Activated naive CD8-positive, alpha-beta T cell treated with anti-CD3 and anti-CD28 coated beads, Interleukin-2, amount 10 ng/mL, durations not matched to agents 7 days and 5 days (primary cell): ENCODE data around the gene KASH5. TPM values are rescaled to one million over a fixed set of nuclear protein-coding genes. Genes with fewer than 3 reads are reported as not detected.

Experiments
- ATAC-seq: fragments of 150-1000 bp; cut with Tn5 transposase; one replicate; pipeline ENCODE4 v1.10.0; 2021; ENCODE audit warnings: low read depth, moderate library complexity
- POLR2A ChIA-PET: fragments of 350-600 bp; sonication (Branson Sonifier 250); formaldehyde crosslinking; loops from one replicate; lab custom pipeline; 2021; ENCODE audit warnings: antibody characterized with exemption; lab: Charles Lee
- DNase-seq: peaks from one replicate; pipeline ENCODE4 v3.0.0; 2021
- H3K27ac Mint-ChIP-seq: one replicate; pipeline ENCODE4 v1.8.0; 2022; ENCODE audit warnings: mild to moderate bottlenecking, mixed read lengths
- H3K27me3 Mint-ChIP-seq: one replicate; pipeline ENCODE4 v1.8.0; 2022; ENCODE audit warnings: mild to moderate bottlenecking, moderate library complexity, mixed read lengths
- H3K36me3 Mint-ChIP-seq: one replicate; pipeline ENCODE4 v1.8.0; 2021; ENCODE audit warnings: mild to moderate bottlenecking, mixed read lengths
- H3K4me1 Mint-ChIP-seq: one replicate; pipeline ENCODE4 v1.8.0; 2021; ENCODE audit warnings: mixed read lengths
- H3K4me3 Mint-ChIP-seq: one replicate; pipeline ENCODE4 v1.8.0; 2022; ENCODE audit warnings: mild to moderate bottlenecking, moderate library complexity, mixed read lengths
- H3K9me3 Mint-ChIP-seq: one replicate; pipeline ENCODE4 v1.8.0; 2021; ENCODE audit warnings: mixed read lengths
- total RNA-seq, 2 experiments: library from RNA; stranded (reverse); gene quantifications; one replicate each; pipeline ENCODE4 v1.2.3, GENCODE V29; 2021

The KASH5 gene
- total RNA-seq, 2 experiments from 2014 or later = not detected

- H3K27me3 Mint-ChIP-seq = peaks cover 90% of the 10 kb centered on the region
Observed at GRCh38 chr19:49432141-49433073, 44.4 kb downstream of the KASH5 start.

GRCh38 chr19:49433240-49433901 is 45.3 kb downstream of the KASH5 start:
- Mint-ChIP-seq H3K4me3 (peak overlapping the region; percentile 57), H3K27me3 (peaks cover 92% of the 10 kb centered on the region), H3K4me1 (peaks cover 26% of the 10 kb centered on the region), H3K36me3 (no peaks in the 10 kb centered on the region), H3K27ac (peak overlapping the region; percentile 46), H3K9me3 (no peaks in the 10 kb centered on the region)
- DNase-seq (no peak), ATAC-seq (no peak)
- POLR2A ChIA-PET = interaction anchor here (0.9 to 1.0 kb wide), 3 partner anchors 9 to 17 kb away, joined by 3 to 4 read pairs (median 3); no protein-coding TSS in a partner anchor

More at GRCh38 chr19:49432141-49433073, 44.4 kb downstream of the KASH5 start:
- peak overlapping the region; percentile 54 for H3K4me3 Mint-ChIP-seq
- DNase-seq = no peak
- ATAC-seq = peak; percentile 67
- POLR2A ChIA-PET = interaction anchor here (1.0 kb wide), 1 partner anchor 31 kb away, joined by 3 read pairs; no protein-coding TSS in a partner anchor
- no peak overlapping the region for H3K27ac Mint-ChIP-seq
- no peaks in the 10 kb centered on the region for H3K36me3 Mint-ChIP-seq
- peaks cover 30% of the 10 kb centered on the region for H3K4me1 Mint-ChIP-seq
- no peaks in the 10 kb centered on the region for H3K9me3 Mint-ChIP-seq

DNA sequence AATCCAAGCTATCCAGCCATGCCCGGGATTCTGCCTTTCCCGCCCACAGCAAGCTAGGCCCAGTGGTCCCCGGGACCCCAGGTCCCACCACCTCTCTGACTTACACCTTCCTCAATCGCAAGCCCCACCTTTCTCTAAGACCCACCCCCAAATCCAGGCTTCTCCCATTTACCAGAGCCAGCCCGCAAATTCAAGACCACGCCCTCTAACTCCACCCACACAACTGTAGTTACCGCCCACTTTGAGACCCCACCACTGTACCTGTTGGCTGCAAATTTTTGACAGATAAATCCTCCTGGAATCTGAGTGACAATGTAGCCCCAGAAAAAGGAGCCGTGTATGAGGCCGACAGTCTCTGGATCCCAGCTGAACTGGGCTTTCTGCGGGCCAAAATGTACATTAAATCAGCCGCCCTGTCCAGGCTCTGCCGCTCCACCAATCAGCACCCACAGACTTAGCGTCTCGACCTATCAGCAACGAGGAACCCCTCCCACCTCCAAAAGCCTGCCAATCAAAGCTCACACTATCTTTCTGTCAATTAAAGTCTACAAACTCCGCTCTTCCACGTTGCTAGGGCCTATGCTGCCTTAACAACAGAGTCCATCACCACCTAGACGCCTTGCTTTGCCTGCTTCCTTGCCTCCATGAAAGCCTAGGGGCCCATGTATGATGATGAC is 47.0 kb downstream of the KASH5 start:
- DNase-seq = no peak
- Mint-ChIP-seq H3K36me3 (no peaks in the 10 kb centered on the region), H3K27me3 (peaks cover 94% of the 10 kb centered on the region), H3K4me1 (peaks cover 21% of the 10 kb centered on the region), H3K9me3 (no peaks in the 10 kb centered on the region), H3K4me3 (no peak overlapping the region), H3K27ac (no peak overlapping the region)
- ATAC-seq = no peak
- POLR2A ChIA-PET = no interaction called here

- no peaks in the 10 kb centered on the region for H3K9me3 Mint-ChIP-seq
- H3K4me3 Mint-ChIP-seq = no peak overlapping the region
- peaks cover 97% of the 10 kb centered on the region for H3K27me3 Mint-ChIP-seq
- H3K27ac Mint-ChIP-seq = no peak overlapping the region
- no peak for DNase-seq
- no peaks in the 10 kb centered on the region for H3K36me3 Mint-ChIP-seq
- ATAC-seq = no peak
- POLR2A ChIA-PET = interaction anchor here (0.8 to 0.9 kb wide), 2 partner anchors 18 to 44 kb away, joined by 3 to 4 read pairs; partner anchors contain the start of gene ALDH16A1
- peaks cover 21% of the 10 kb centered on the region for H3K4me1 Mint-ChIP-seq
Observed at GRCh38 chr19:49435670-49436069, 47.6 kb downstream of the KASH5 start.

DNA sequence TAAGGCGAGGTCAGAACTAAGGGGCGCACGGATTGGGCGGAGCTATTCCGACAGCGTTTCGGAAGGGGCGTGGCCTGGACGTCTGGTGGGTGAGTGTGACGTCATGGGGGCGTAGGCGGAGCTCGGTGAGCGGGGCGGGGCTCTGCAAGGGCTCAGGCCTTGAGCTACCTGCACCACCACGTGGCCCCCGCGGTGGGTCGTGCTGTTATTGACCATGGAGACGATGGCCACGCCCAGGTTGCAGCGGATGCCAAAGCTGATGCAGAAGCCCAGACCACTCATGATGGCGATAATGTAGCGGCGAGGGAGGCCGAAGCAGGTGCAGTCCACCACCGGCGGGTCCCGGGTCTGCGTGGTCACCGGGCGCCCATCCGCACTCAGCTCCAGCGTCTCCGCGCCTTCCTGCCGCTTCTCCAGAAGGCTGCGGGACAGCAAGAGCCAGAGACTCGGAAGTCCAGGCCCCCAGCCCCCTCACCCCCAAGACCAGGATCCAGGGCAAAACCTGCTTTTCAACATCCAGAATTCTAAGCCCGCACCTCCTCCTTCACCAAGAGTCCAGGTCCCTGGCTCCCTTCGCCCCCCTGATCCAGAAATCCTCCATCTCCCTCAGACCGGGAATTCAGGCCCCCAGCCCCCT is 48.5 kb downstream of the KASH5 start:
- H3K36me3 Mint-ChIP-seq = no peaks in the 10 kb centered on the region
- H3K4me1 Mint-ChIP-seq = peaks cover 23% of the 10 kb centered on the region
- H3K27ac Mint-ChIP-seq = no peak overlapping the region
- ATAC-seq (no peak), DNase-seq (peak; percentile 73)
- H3K9me3 Mint-ChIP-seq = no peaks in the 10 kb centered on the region
- POLR2A ChIA-PET = interaction anchor here (0.8 to 0.9 kb wide), 2 partner anchors 17 to 45 kb away, joined by 3 to 4 read pairs; partner anchors contain the start of gene ALDH16A1
- peaks cover 96% of the 10 kb centered on the region for H3K27me3 Mint-ChIP-seq
- H3K4me3 Mint-ChIP-seq = no peak overlapping the region

- H3K36me3 Mint-ChIP-seq = no peaks in the 10 kb centered on the region
- DNase-seq = no peak
- H3K9me3 Mint-ChIP-seq = no peaks in the 10 kb centered on the region
- no peak overlapping the region for H3K4me3 Mint-ChIP-seq
- H3K27ac Mint-ChIP-seq = no peak overlapping the region
- peaks cover 27% of the 10 kb centered on the region for H3K4me1 Mint-ChIP-seq
- no peak for ATAC-seq
- peaks cover 96% of the 10 kb centered on the region for H3K27me3 Mint-ChIP-seq
- POLR2A ChIA-PET = no interaction called here
Observed at GRCh38 chr19:49437231-49437630, 49.2 kb downstream of the KASH5 start.

DNA sequence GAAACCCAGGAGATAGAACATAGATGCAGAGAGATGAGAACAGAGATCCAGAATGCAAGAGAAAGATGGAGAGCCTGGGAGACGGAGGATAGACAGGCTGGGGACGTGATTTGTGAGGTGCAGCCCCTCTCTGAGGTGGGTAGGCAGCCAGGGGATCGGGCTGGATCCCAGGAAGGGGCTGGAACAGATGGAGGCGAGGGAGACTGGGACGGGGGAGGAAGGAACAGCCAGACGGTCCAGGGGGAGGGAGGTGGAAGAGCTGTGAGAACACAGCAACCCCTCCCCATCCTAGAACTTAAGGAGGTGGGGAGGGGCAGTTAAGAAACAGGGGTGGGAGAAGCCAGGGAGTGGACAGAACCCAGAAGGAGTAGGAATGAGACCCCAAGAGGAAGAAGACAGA is 50.2 kb downstream of the KASH5 start:
- Mint-ChIP-seq H3K4me3 (no peak overlapping the region), H3K27me3 (peaks cover 91% of the 10 kb centered on the region), H3K4me1 (peaks cover 29% of the 10 kb centered on the region), H3K27ac (no peak overlapping the region), H3K36me3 (no peaks in the 10 kb centered on the region), H3K9me3 (no peaks in the 10 kb centered on the region)
- POLR2A ChIA-PET = no interaction called here
- DNase-seq (no peak), ATAC-seq (no peak)

- ATAC-seq = no peak
- POLR2A ChIA-PET = interaction anchor here (1.3 to 1.6 kb wide), 3 partner anchors 13 to 50 kb away, joined by 3 read pairs; partner anchors contain the start of gene ALDH16A1
Observed at GRCh38 chr19:49439836-49440235, 51.8 kb downstream of the KASH5 start.

DNA sequence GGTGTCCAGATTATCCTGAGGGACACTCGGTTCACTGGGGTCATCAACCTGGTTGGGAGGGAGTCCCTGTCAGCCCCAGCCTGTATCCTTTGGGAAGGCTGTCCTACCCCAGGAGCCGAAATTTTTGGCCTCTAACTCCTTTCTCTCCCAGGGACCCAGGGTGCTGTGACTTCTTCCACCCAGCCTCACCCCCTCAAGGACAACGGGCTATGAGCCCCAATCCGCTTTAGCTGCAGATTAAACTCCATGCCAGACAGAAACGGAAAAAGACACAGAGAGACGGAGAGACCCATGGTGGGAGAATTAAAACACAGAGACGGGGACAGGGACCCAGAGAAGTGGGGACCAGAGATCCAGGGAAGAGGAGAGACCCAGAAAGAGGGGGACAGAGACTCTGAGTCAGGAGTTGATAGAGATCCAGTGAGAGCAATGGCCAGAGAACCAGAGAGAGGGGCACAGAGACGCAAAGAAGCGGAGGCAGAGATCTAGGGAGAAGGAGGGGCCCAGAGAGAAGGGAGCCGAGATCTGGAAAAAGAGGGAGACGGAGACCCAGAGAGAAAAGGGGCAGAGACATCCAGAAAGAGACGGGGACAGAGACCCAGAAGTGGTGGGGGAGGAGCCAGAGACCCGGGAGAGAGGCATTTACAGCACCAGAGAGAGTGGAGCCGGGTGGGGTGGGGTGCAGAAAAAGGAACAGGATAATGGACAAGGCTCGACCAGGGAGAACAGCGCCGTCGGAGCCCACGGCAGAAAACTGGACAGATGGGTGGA is 52.6 kb downstream of the KASH5 start:
- Mint-ChIP-seq H3K4me3 (peak overlapping the region; percentile 51), H3K9me3 (no peaks in the 10 kb centered on the region), H3K4me1 (peaks cover 35% of the 10 kb centered on the region), H3K27me3 (peaks cover 69% of the 10 kb centered on the region), H3K27ac (no peak overlapping the region), H3K36me3 (peaks cover 2% of the 10 kb centered on the region)
- DNase-seq (no peak), ATAC-seq (no peak)
- POLR2A ChIA-PET = interaction anchor here (1.1 to 1.6 kb wide), 4 partner anchors 13 to 50 kb away, joined by 3 read pairs; partner anchors contain the start of gene ALDH16A1

More at GRCh38 chr19:49439836-49440235, 51.8 kb downstream of the KASH5 start:
- Mint-ChIP-seq H3K27ac (no peak overlapping the region), H3K9me3 (no peaks in the 10 kb centered on the region), H3K27me3 (peaks cover 77% of the 10 kb centered on the region), H3K36me3 (peaks cover 2% of the 10 kb centered on the region), H3K4me3 (no peak overlapping the region), H3K4me1 (peaks cover 32% of the 10 kb centered on the region)
- DNase-seq = no peak

DNA sequence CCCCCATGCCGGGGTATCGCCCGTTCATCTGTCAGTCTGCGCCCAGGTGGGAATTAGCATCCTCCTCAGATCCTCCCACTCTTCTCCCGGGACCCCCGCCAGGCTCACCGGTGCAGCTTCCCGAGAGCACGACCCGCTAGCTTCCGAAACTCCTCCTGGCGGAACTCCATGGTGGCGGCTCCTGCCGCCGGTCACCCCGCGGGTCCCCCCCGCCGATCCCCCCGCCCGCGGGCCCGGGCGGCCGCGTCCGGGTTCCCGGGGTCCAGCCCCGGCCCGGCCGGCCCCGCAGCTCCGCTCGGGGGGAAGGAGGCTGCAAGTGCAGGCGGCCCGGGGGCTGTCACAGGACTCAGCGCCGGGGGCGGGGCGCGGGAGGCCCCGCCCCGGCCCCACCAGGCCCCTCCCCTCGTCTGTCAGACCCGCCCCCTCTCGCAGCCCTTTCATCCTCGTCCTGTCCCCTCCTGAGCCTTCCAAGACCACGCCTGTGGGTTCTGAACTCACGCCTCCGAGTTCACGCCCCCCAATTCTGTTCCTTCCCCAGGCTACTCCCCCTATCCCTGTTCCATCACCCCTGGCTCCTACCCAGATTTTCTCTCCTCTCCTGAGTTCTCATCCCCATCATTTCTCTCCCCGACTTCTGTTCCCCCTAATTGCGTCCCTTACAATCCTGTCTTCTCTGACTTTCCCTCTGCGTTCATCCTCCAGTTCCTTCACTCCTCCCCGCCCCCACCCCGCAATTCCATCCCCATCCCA is 53.3 kb downstream of the KASH5 start, which contains the start of gene SLC17A7:
TSS of gene SLC17A7 (minus strand) at position 318 of the 750 bp plus-strand sequence. CDS start at position 170, 148 bp downstream.
- Mint-ChIP-seq H3K4me3 (peak within 1 kb of the TSS; percentile 87), H3K36me3 (peaks cover 3% of the 10 kb centered on the region), H3K27me3 (peaks cover 61% of the 10 kb centered on the region), H3K4me1 (peaks cover 31% of the 10 kb centered on the region), H3K27ac (peak within 1 kb of the TSS; percentile 64), H3K9me3 (no peaks in the 10 kb centered on the region)
- POLR2A ChIA-PET = interaction anchor here (1.1 to 1.6 kb wide), 3 partner anchors 28 to 51 kb away, joined by 3 to 4 read pairs (median 3); no protein-coding TSS in a partner anchor
- ATAC-seq = peak; percentile 7
- DNase-seq = no peak

GRCh38 chr19:49441960-49442350 is 53.9 kb downstream of the KASH5 start:
- Mint-ChIP-seq H3K9me3 (no peaks in the 10 kb centered on the region), H3K4me3 (peak overlapping the region; percentile 87), H3K27ac (peak overlapping the region; percentile 64), H3K27me3 (peaks cover 55% of the 10 kb centered on the region), H3K4me1 (peaks cover 29% of the 10 kb centered on the region), H3K36me3 (peaks cover 3% of the 10 kb centered on the region)
- ATAC-seq (no peak), DNase-seq (no peak)
- POLR2A ChIA-PET = interaction anchor here (1.1 to 1.6 kb wide), 3 partner anchors 27 to 32 kb away, joined by 3 to 10 read pairs (median 4); no protein-coding TSS in a partner anchor
